Liver (tissue), 3 donors: Measurements from ENCODE around the gene METTL21A.

Experiments
- CTCF ChIP-seq: fragments of 150-350 bp; IDR thresholded peaks from 2 replicates; pipeline ENCODE4 v1.5.1; 2017; ENCODE audit warnings: improper control_type of control experiment, low read depth, low read length; ENCODE audit not compliant: missing input control
- JUND ChIP-seq, 2 donors: IDR thresholded peaks; 2 replicates each; pipeline ENCODE4 v1.6.1; 2016; ENCODE audit warnings: antibody characterized with exemption in 2 of 2
- MAX ChIP-seq: IDR thresholded peaks from 2 replicates; pipeline ENCODE4 v1.6.1; 2016; ENCODE audit warnings: antibody characterized with exemption
- SP1 ChIP-seq: IDR thresholded peaks from 2 replicates; pipeline ENCODE4 v1.6.1; 2018; ENCODE audit warnings: antibody characterized with exemption, mild to moderate bottlenecking
- YY1 ChIP-seq: IDR thresholded peaks from 2 replicates; pipeline ENCODE4 v1.6.1; 2016; ENCODE audit warnings: antibody characterized with exemption, mild to moderate bottlenecking
- donor health status: healthy.
- donor health status: healthy.

- no peak for TF ChIP-seq CTCF
- TF ChIP-seq YY1: no peak
- no peak for TF ChIP-seq MAX
- no peak for TF ChIP-seq SP1
- TF ChIP-seq JUND (IDR thresholded peaks at IDR 0.05): no peak
Observed at GRCh38 chr2:207606829-207607228, 18.4 kb downstream of the METTL21A start.
